Suprapubic skin (tissue), 4 donors: ENCODE results near the gene RNASET2. TPM values are rescaled to one million over a fixed set of nuclear protein-coding genes. Genes with fewer than 3 reads are reported as not detected.

Experiments used
- DNase-seq, 2 donors: peaks; one replicate each; pipeline ENCODE4 v3.0.0-alpha.2; 2019; ENCODE audit warnings: low spot score in 2 of 2
- H3K27ac ChIP-seq: fragments of 200-600 bp; sonication (generic); one replicate; pipeline ENCODE4 v1.5.1; 2019
- H3K27me3 ChIP-seq: fragments of 200-600 bp; sonication (generic); one replicate; pipeline ENCODE4 v1.5.1; 2019
- H3K36me3 ChIP-seq: fragments of 200-600 bp; sonication (generic); one replicate; pipeline ENCODE4 v1.5.1; 2019
- H3K4me1 ChIP-seq: fragments of 200-600 bp; sonication (generic); one replicate; pipeline ENCODE4 v1.5.1; 2019
- H3K4me3 ChIP-seq: fragments of 200-600 bp; sonication (generic); one replicate; pipeline ENCODE4 v1.5.1; 2019; ENCODE audit warnings: mild to moderate bottlenecking
- H3K9me3 ChIP-seq: fragments of 200-600 bp; sonication (generic); one replicate; pipeline ENCODE4 v1.5.1; 2019
- EP300 ChIP-seq: sonication (generic); formaldehyde crosslinking; IDR thresholded peaks from one replicate; pipeline ENCODE4 v1.6.1; 2017; ENCODE audit warnings: antibody characterized with exemption
- POLR2A ChIP-seq, 2 donors: fragments of 450-650 bp; IDR thresholded peaks; one replicate each; pipeline ENCODE4 v1.6.1; 2017; ENCODE audit warnings: antibody characterized with exemption in 2 of 2, mild to moderate bottlenecking in 2 of 2, moderate library complexity in 2 of 2
- POLR2AphosphoS5 ChIP-seq, 3 donors: sonication (generic); formaldehyde crosslinking; IDR thresholded peaks; one replicate each; pipeline ENCODE4 v1.6.1; 2017; ENCODE audit warnings: antibody characterized with exemption in 3 of 3
- WGBS: methylation state at CpG from one replicate; pipeline ENCODE4 v1.1.5; 2018; 5-methylcytosine and 5-hydroxymethylcytosine counted together
- total RNA-seq, 4 donors: library from RNA; depleted of rRNA; stranded (reverse); fragments of >200 nt; gene quantifications; one replicate each; pipeline ENCODE4 v1.1.0, GENCODE V29; 2016
- TF ChIP-seq, protein P1 (sequence below), 2 donors: fragments of 200-600 bp in 1 of 2; fragments of 450-650 bp in 1 of 2; sonication (generic) in 1 of 2; IDR thresholded peaks; one replicate each; pipeline ENCODE4 v1.5.1; 2016 to 2019; ENCODE audit warnings: antibody characterized with exemption in 2 of 2, mild to moderate bottlenecking in 1 of 2, moderate library complexity in 1 of 2

RNASET2 gene
- total RNA-seq, 4 donors from 2014 or later = 36.3 to 62.5 (median 53.9) TPM

DNA sequence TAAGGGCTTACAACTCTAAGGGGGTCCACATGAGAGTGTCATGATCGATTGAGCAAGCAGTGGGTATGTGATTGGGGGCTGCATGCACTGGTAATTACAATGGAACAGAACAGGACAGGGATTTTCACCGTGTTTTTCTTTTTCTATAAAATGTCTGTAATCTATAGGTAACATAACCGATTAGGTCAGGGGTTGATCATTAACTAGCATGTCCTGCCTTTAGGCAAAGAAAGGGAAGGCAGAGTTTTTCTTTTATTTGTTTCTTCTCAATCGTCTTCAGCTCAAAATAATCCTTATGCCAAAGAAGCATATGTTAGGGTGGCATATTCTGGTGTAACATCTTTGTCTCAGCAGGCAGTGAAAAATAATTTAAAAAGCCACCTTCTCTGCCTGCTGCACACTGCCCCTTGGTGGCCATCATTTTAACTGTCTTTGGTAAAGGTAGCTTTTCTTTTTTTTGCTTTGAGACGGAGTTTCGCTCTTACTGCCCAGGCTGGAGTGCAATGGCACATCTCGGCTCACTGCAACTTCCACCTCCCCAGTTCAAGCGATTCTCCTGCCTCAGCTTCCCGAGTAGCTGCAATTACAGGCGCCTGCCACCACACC is 33.2 kb upstream of the RNASET2 start:
- Histone ChIP-seq H3K4me3 (no peak overlapping the region), H3K27me3 (no peaks in the 10 kb centered on the region), H3K27ac (no peak overlapping the region), H3K36me3 (no peaks in the 10 kb centered on the region), H3K9me3 (no peaks in the 10 kb centered on the region), H3K4me1 (peaks cover 3% of the 10 kb centered on the region)
- WGBS = 66% methylated on average over 10 of the region's 10 CpGs
- TF ChIP-seq EP300 (no peak), POLR2AphosphoS5 (IDR thresholded peaks at IDR 0.05) (no peak), POLR2A (IDR thresholded peaks at IDR 0.05) (no peak)
- TF ChIP-seq, protein P1, sequence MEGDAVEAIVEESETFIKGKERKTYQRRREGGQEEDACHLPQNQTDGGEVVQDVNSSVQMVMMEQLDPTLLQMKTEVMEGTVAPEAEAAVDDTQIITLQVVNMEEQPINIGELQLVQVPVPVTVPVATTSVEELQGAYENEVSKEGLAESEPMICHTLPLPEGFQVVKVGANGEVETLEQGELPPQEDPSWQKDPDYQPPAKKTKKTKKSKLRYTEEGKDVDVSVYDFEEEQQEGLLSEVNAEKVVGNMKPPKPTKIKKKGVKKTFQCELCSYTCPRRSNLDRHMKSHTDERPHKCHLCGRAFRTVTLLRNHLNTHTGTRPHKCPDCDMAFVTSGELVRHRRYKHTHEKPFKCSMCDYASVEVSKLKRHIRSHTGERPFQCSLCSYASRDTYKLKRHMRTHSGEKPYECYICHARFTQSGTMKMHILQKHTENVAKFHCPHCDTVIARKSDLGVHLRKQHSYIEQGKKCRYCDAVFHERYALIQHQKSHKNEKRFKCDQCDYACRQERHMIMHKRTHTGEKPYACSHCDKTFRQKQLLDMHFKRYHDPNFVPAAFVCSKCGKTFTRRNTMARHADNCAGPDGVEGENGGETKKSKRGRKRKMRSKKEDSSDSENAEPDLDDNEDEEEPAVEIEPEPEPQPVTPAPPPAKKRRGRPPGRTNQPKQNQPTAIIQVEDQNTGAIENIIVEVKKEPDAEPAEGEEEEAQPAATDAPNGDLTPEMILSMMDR (IDR thresholded peaks at IDR 0.05) = no peak
- no peak for DNase-seq

- Histone ChIP-seq H3K36me3 (no peaks in the 10 kb centered on the region), H3K4me1 (peaks cover 3% of the 10 kb centered on the region), H3K9me3 (no peaks in the 10 kb centered on the region), H3K27ac (no peak overlapping the region), H3K4me3 (no peak overlapping the region), H3K27me3 (no peaks in the 10 kb centered on the region)
- no peak for DNase-seq
- TF ChIP-seq EP300 (no peak), POLR2A (IDR thresholded peaks at IDR 0.05) (no peak), POLR2AphosphoS5 (IDR thresholded peaks at IDR 0.05) (no peak)
- TF ChIP-seq, protein P1 (IDR thresholded peaks at IDR 0.05) = no peak
- WGBS = 48% methylated on average over 3 of the region's 3 CpGs
Measured at GRCh38 chr6:166988674-166989201, 32.4 kb upstream of the RNASET2 start.

DNA sequence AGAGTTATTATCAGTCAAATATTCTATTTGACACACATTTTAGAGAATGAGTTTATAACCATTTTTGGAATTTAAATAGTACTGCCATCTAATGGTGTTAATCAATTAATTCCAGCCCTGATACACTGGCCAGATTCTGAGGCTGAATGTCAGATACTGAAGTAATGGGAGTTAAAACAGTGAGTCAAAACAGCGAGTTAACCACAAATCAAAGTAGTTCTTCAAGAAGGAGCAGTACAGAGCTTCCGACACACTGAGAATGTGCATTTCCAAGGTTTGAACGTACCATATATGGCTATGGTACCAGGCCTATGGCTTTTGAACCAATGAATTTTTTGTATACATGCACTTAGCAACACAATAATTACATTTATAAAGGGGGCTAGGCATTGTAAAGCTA is 31.6 kb upstream of the RNASET2 start:
- H3K27me3 ChIP-seq = no peaks in the 10 kb centered on the region
- no peak for TF ChIP-seq POLR2AphosphoS5 (IDR thresholded peaks at IDR 0.05)
- TF ChIP-seq, protein P1 (IDR thresholded peaks at IDR 0.05) = no peak
- no peak overlapping the region for H3K27ac ChIP-seq
- H3K36me3 ChIP-seq = no peaks in the 10 kb centered on the region
- 85% methylated on average over 3 of the region's 3 CpGs for WGBS
- H3K9me3 ChIP-seq = no peaks in the 10 kb centered on the region
- no peak for DNase-seq
- peaks cover 3% of the 10 kb centered on the region for H3K4me1 ChIP-seq
- no peak overlapping the region for H3K4me3 ChIP-seq

DNA sequence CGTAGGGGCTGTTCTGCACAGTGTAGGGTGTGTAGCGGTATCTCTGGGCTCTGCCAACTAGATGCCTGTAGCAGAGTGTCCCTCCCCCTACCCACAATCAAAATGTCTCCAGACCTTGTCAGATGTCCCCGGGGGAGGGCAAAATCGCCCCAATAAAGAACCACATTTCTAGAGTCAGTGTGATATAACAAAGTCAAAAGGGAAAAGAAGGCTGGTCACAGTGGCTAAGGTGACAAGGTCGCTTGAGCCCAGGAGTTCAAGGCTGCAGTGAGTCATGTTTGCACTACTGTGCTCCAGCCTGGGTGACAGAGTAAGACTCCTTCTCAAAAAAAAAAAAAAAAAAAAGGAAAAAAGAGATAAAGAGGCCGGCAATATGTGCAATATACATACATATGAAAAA is 31.1 kb upstream of the RNASET2 start:
- no peak overlapping the region for H3K27ac ChIP-seq
- WGBS = 53% methylated on average over 6 of the region's 6 CpGs

GRCh38 chr6:166980738-166981137 is 24.4 kb upstream of the RNASET2 start:
- Histone ChIP-seq H3K4me3 (no peak overlapping the region), H3K36me3 (no peaks in the 10 kb centered on the region), H3K27ac (no peak overlapping the region), H3K9me3 (no peaks in the 10 kb centered on the region), H3K4me1 (no peaks in the 10 kb centered on the region), H3K27me3 (no peaks in the 10 kb centered on the region)
- DNase-seq = no peak
- TF ChIP-seq POLR2AphosphoS5 (IDR thresholded peaks at IDR 0.05) (no peak), POLR2A (IDR thresholded peaks at IDR 0.05) (no peak), EP300 (no peak)
- TF ChIP-seq, protein P1 (IDR thresholded peaks at IDR 0.05) = no peak
- 96% methylated on average over 3 of the region's 3 CpGs for WGBS

More for the DNA sequence above, 31.1 kb upstream of the RNASET2 start:
- no peak overlapping the region for H3K4me3 ChIP-seq
- peaks cover 3% of the 10 kb centered on the region for H3K4me1 ChIP-seq
- no peaks in the 10 kb centered on the region for H3K9me3 ChIP-seq
- DNase-seq = no peak
- no peak for TF ChIP-seq EP300
- no peak for TF ChIP-seq POLR2AphosphoS5 (IDR thresholded peaks at IDR 0.05)
- no peak for TF ChIP-seq POLR2A (IDR thresholded peaks at IDR 0.05)
- TF ChIP-seq, protein P1 (IDR thresholded peaks at IDR 0.05) = no peak
- no peaks in the 10 kb centered on the region for H3K36me3 ChIP-seq
- H3K27me3 ChIP-seq = no peaks in the 10 kb centered on the region
